Endothelial cell (in vitro differentiated cells): Measurements from ENCODE around the gene BMP2. TPM values are rescaled to one million over a fixed set of nuclear protein-coding genes. Genes with fewer than 3 reads are reported as not detected.

Experiments
- DNase-seq: peaks from one replicate; pipeline ENCODE4 v3.0.0; 2021; ENCODE audit warnings: low spot score
- H3K27ac Mint-ChIP-seq: one replicate; pipeline ENCODE4 v1.8.0; 2021; ENCODE audit warnings: mixed read lengths, inconsistent platforms; ENCODE audit not compliant: unreplicated experiment
- H3K27me3 Mint-ChIP-seq: one replicate; pipeline ENCODE4 v1.8.0; 2021; ENCODE audit warnings: mild to moderate bottlenecking, moderate library complexity, mixed read lengths, inconsistent platforms; ENCODE audit not compliant: unreplicated experiment
- H3K36me3 Mint-ChIP-seq: one replicate; pipeline ENCODE4 v1.8.0; 2021; ENCODE audit warnings: mild to moderate bottlenecking, low read depth, mixed read lengths, inconsistent platforms; ENCODE audit not compliant: unreplicated experiment
- H3K4me1 Mint-ChIP-seq: one replicate; pipeline ENCODE4 v1.8.0; 2021; ENCODE audit warnings: mild to moderate bottlenecking, mixed read lengths, inconsistent platforms; ENCODE audit not compliant: unreplicated experiment
- H3K4me3 Mint-ChIP-seq: one replicate; pipeline ENCODE4 v1.8.0; 2021; ENCODE audit warnings: mild to moderate bottlenecking, mixed read lengths, inconsistent platforms; ENCODE audit not compliant: unreplicated experiment
- H3K9me3 Mint-ChIP-seq: one replicate; pipeline ENCODE4 v1.8.0; 2021; ENCODE audit warnings: mixed read lengths, inconsistent platforms; ENCODE audit not compliant: unreplicated experiment
- total RNA-seq: library from RNA; stranded (reverse); fragmentation: NEBNext Ultra II Directional; extraction: Animal tissue kit (Norgen Biotek cat#: 25700); gene quantifications from one replicate; pipeline ENCODE4 v1.2.1, GENCODE V29; 2021; ENCODE audit not compliant: unreplicated experiment
- TF ChIP-seq, protein P1 (sequence below): fragments of 200-600 bp; sonication (generic); IDR thresholded peaks from one replicate; pipeline ENCODE4 v1.5.0; 2021; ENCODE audit warnings: antibody characterized with exemption; ENCODE audit not compliant: unreplicated experiment

BMP2 gene
- total RNA-seq, 1 donor from 2014 or later, result 1.1 TPM

DNA sequence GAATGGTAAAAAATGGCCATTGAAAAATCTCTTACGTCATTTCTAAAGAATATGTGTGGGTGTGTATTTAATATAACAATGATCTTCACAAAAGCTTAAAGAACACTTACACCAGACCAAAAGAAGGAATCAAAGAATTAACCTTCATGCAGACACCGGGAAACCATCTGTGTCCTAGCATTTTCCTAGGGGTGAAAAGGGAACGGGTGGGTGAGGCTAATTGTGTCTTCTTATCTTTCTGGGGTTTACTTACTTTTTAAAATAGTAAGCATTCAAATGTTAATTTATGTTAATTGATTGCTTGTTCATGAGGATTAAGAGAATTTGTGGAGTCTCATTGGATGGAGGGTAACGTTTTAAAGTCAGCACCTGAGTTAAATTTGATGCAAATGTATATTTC is 47.5 kb downstream of the BMP2 start:
- no peak overlapping the region for H3K27ac Mint-ChIP-seq
- H3K4me1 Mint-ChIP-seq, result peaks cover 9% of the 10 kb centered on the region
- no peaks in the 10 kb centered on the region for H3K27me3 Mint-ChIP-seq
- no peak for DNase-seq
- TF ChIP-seq, protein P1, sequence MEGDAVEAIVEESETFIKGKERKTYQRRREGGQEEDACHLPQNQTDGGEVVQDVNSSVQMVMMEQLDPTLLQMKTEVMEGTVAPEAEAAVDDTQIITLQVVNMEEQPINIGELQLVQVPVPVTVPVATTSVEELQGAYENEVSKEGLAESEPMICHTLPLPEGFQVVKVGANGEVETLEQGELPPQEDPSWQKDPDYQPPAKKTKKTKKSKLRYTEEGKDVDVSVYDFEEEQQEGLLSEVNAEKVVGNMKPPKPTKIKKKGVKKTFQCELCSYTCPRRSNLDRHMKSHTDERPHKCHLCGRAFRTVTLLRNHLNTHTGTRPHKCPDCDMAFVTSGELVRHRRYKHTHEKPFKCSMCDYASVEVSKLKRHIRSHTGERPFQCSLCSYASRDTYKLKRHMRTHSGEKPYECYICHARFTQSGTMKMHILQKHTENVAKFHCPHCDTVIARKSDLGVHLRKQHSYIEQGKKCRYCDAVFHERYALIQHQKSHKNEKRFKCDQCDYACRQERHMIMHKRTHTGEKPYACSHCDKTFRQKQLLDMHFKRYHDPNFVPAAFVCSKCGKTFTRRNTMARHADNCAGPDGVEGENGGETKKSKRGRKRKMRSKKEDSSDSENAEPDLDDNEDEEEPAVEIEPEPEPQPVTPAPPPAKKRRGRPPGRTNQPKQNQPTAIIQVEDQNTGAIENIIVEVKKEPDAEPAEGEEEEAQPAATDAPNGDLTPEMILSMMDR, result no peak
- no peaks in the 10 kb centered on the region for H3K36me3 Mint-ChIP-seq
- H3K4me3 Mint-ChIP-seq, result no peak overlapping the region
- H3K9me3 Mint-ChIP-seq, result no peaks in the 10 kb centered on the region

DNA sequence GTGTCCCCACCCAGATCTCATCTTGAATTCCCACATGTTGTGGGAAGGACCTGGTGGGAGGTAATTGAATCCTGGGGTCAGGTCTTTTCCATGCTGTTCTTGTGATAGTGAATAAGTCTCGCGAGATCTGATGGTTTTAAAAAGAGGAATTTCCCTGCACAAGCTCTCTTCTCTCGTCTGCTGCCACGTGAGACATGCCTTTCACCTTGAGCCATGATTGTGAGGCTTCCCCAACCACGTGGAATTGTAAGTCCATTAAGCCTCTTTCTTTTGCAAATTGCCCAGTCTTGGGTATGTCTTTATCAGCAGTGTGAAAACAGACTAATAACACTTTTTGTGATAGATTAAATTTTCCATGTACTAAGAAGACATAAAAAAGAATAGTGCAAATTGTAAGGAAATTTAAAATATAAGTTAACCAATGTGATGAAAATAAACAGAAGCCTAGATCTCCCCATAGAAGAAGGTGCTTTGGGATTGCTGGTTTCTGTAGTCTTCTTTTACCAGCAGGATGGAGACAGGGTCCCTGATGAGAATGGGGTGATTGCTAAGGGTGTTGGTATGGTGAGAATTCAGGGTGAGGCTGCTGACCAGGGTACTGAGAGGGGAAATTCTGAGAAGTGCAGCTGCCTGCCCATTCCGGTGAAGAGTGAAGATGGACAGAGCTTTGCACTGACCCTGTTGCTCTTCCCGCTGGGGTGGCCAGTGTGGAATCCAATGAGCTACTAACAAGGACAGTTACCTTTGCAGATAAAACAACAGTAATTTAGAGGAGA is 50.7 kb downstream of the BMP2 start:
- no peaks in the 10 kb centered on the region for H3K9me3 Mint-ChIP-seq
- H3K4me1 Mint-ChIP-seq, result no peaks in the 10 kb centered on the region
- H3K4me3 Mint-ChIP-seq, result no peak overlapping the region
- no peak overlapping the region for H3K27ac Mint-ChIP-seq
- H3K36me3 Mint-ChIP-seq, result no peaks in the 10 kb centered on the region
- DNase-seq, result no peak
- TF ChIP-seq, protein P1, result no peak
- no peaks in the 10 kb centered on the region for H3K27me3 Mint-ChIP-seq

DNA sequence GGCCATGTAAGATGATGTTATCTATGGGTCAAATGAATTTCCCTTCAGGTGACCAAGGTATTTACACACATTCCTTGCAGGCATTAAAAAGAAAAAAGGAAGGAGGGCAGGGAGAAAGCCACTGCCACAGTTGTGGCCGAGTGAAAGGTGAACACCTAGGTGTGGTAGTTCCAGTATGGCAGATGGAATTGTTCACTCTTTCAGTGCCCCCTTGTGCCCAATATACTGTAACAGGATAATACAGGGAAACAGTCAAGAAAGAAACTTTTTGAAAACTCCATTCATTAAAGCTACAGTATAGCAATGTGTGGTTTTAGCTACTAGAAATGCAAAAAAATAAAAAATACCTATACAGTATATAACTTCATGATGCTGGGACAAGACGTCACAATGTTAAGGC is 52.1 kb downstream of the BMP2 start:
- H3K4me1 Mint-ChIP-seq, result no peaks in the 10 kb centered on the region
- TF ChIP-seq, protein P1, result no peak
- H3K9me3 Mint-ChIP-seq, result no peaks in the 10 kb centered on the region
- no peak for DNase-seq
- H3K36me3 Mint-ChIP-seq, result no peaks in the 10 kb centered on the region
- H3K27me3 Mint-ChIP-seq, result no peaks in the 10 kb centered on the region
- no peak overlapping the region for H3K27ac Mint-ChIP-seq
- H3K4me3 Mint-ChIP-seq, result no peak overlapping the region

DNA sequence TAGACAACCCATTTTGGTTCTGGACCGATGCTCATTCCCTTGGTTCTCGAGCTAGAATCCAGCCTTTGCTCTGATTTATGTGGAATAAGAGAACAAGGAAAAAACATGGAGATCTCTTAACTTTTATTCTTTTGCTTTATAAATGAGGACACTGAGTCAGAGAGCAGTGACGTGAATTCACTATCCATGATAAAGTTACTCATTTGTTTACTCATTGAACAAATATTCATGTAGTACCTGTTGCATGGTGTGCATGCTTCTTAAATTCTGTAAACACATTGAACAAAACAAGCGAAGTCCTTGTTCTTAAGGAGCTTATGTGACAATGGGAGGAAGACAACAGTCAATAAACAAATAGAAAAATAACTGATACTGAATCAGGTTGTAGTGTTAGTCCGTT is 56.9 kb downstream of the BMP2 start:
- H3K9me3 Mint-ChIP-seq, result no peaks in the 10 kb centered on the region
- DNase-seq, result no peak
- no peaks in the 10 kb centered on the region for H3K27me3 Mint-ChIP-seq
- H3K4me1 Mint-ChIP-seq, result no peaks in the 10 kb centered on the region
- no peak overlapping the region for H3K4me3 Mint-ChIP-seq
- TF ChIP-seq, protein P1, result no peak
- no peak overlapping the region for H3K27ac Mint-ChIP-seq
- no peaks in the 10 kb centered on the region for H3K36me3 Mint-ChIP-seq

DNA sequence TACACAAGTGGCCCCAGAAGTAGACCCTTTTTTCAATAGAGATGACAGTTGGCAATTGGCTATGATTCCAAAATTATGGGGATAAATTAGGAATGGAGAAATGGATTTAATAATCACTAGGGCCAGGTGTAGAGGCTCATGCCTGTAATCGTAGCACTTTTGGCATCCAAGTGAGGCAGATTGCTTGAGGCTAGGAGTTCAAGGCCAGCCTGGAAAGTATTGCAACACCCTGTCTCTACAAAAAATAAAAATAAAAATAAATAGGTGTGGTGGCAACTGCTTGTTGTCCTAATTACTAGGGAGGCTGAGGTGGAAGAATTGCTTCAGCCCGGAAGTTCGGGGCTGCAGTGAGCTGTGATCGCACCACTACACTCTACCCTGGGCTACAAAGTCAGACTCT is 60.0 kb downstream of the BMP2 start:
- Mint-ChIP-seq H3K36me3 (no peaks in the 10 kb centered on the region), H3K27me3 (peaks cover 2% of the 10 kb centered on the region), H3K27ac (no peak overlapping the region), H3K9me3 (no peaks in the 10 kb centered on the region), H3K4me3 (no peak overlapping the region), H3K4me1 (no peaks in the 10 kb centered on the region)
- TF ChIP-seq, protein P1, result no peak
- no peak for DNase-seq
